CD4-positive, CD25-positive, alpha-beta regulatory T cell (primary cell): ENCODE data around the gene CLN6. TPM values are rescaled to one million over a fixed set of nuclear protein-coding genes. Genes with fewer than 3 reads are reported as not detected.

Experiments
- ATAC-seq, 2 donors: fragments of 150-1000 bp; cut with Tn5 transposase; one replicate each; pipeline ENCODE4 v1.10.0; 2021; ENCODE audit warnings: low read depth in 2 of 2, moderate number of reproducible peaks in 2 of 2, moderate library complexity in 1 of 2
- DNase-seq, 3 donors: peaks; one replicate each; pipeline versions ENCODE4 v3.0.0 to v3.0.0-alpha.2; 2012 to 2022; ENCODE audit warnings: mixed read lengths in 1 of 3
- H3K27ac ChIP-seq: one replicate; pipeline ENCODE4 v1.7.0; 2013; ENCODE audit warnings: mild to moderate bottlenecking, low read length; ENCODE audit not compliant: insufficient read depth, poor library complexity, severe bottlenecking
- H3K27me3 ChIP-seq: one replicate; pipeline ENCODE4 v1.7.0; 2013; ENCODE audit warnings: low read length; ENCODE audit not compliant: control insufficient read depth, insufficient read depth
- H3K36me3 ChIP-seq: one replicate; pipeline ENCODE4 v1.7.0; 2013; ENCODE audit warnings: mild to moderate bottlenecking, low read length, moderate library complexity; ENCODE audit not compliant: control insufficient read depth, insufficient read depth
- H3K4me1 ChIP-seq: 2 replicates; pipeline ENCODE4 v1.7.0; 2013; ENCODE audit warnings: mild to moderate bottlenecking, low read length; ENCODE audit not compliant: insufficient read depth, control insufficient read depth, poor library complexity, severe bottlenecking
- H3K4me3 ChIP-seq: one replicate; pipeline ENCODE4 v1.7.0; 2013; ENCODE audit warnings: low read depth, mild to moderate bottlenecking, low read length, moderate library complexity
- H3K9me3 ChIP-seq, 2 experiments: 1 replicate in 1 of 2; 2 replicates in 1 of 2; pipeline ENCODE4 v1.7.0; 2013; ENCODE audit warnings: low read length in 2 of 2, mild to moderate bottlenecking in 1 of 2, moderate library complexity in 1 of 2; ENCODE audit not compliant: control insufficient read depth in 2 of 2
- H3K27ac Mint-ChIP-seq, 3 donors: one replicate each; pipeline ENCODE4 v1.8.0; 2020 to 2022; ENCODE audit warnings: mild to moderate bottlenecking in 3 of 3, mixed read lengths in 3 of 3, moderate library complexity in 2 of 3
- H3K27me3 Mint-ChIP-seq: one replicate; pipeline ENCODE4 v1.8.0; 2022; ENCODE audit warnings: mild to moderate bottlenecking, mixed read lengths
- H3K36me3 Mint-ChIP-seq: one replicate; pipeline ENCODE4 v1.8.0; 2020; ENCODE audit warnings: mixed read lengths
- H3K4me1 Mint-ChIP-seq, 4 donors: one replicate each; pipeline ENCODE4 v1.8.0; 2020 to 2022; ENCODE audit warnings: mixed read lengths in 4 of 4, mild to moderate bottlenecking in 1 of 4
- H3K4me3 Mint-ChIP-seq, 4 donors: one replicate each; pipeline ENCODE4 v1.8.0; 2020 to 2022; ENCODE audit warnings: mild to moderate bottlenecking in 4 of 4, mixed read lengths in 4 of 4, moderate library complexity in 3 of 4
- H3K9me3 Mint-ChIP-seq, 7 donors: one replicate each; pipeline ENCODE4 v1.8.0; 2020 to 2022; ENCODE audit warnings: mixed read lengths in 7 of 7, mild to moderate bottlenecking in 3 of 7, moderate library complexity in 2 of 7
- polyA plus RNA-seq, 4 donors: library from polyadenylated mRNA; unstranded; fragments of 300-500 nt; fragmentation: Illumina TruSeq; gene quantifications; one replicate each; pipeline ENCODE4 v1.2.3, GENCODE V29; 2021
- total RNA-seq: library from RNA; stranded (reverse); gene quantifications from one replicate; pipeline ENCODE4 v1.2.3, GENCODE V29; 2022

CLN6 gene
- total and polyA plus RNA-seq, 5 donors from 2014 or later, result 1.4 to 14.2 (median 1.6) TPM

DNA sequence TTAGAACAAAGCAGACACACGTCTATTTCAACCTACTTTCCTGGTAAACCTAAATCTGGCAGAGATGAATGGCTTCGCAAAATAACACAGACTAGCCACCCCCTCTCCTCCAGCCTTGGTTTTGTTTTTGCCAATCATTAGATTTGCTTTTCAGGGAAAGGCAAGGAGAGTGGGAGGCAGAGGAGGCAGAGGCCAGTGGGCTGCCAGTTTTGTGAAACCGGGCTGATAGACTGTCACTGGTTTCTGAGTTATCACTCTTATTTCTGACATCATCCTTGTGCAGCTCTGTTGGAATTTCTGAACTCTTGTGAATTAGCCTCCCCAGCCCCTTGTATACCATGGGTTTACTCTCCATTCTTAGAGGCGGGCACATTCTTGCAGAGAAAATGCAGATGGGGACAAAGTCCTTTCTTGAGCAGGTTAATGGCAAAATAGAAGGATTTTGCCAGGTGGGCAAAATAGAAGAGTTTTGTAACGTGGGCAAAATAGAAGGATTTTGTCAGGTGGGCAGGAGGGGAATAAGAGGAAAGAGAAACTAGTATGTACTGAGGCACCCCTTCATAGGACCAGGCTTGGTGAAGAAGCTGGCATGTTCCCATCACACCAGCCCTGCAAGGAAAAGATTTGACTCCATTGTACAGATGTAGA is 44.8 kb upstream of the CLN6 start:
- peaks cover 9% of the 10 kb centered on the region for H3K4me1 ChIP-seq
- peaks cover 2% of the 10 kb centered on the region for H3K27me3 ChIP-seq
- DNase-seq (no peak), ATAC-seq (no peak)
- H3K4me3 ChIP-seq, result no peak overlapping the region
- Mint-ChIP-seq H3K4me1 (peaks cover 0 to 24% (median 13%) of the 10 kb centered on the region in 4 donors), H3K4me3 (peak overlapping the region in 1 of 4 donors; percentile 66), H3K27ac (no peak overlapping the region), H3K27me3 (peaks cover 4% of the 10 kb centered on the region), H3K9me3 (no peaks in the 10 kb centered on the region), H3K36me3 (no peaks in the 10 kb centered on the region)
- no peaks in the 10 kb centered on the region for H3K9me3 ChIP-seq
- no peaks in the 10 kb centered on the region for H3K36me3 ChIP-seq
- H3K27ac ChIP-seq, result no peak overlapping the region

DNA sequence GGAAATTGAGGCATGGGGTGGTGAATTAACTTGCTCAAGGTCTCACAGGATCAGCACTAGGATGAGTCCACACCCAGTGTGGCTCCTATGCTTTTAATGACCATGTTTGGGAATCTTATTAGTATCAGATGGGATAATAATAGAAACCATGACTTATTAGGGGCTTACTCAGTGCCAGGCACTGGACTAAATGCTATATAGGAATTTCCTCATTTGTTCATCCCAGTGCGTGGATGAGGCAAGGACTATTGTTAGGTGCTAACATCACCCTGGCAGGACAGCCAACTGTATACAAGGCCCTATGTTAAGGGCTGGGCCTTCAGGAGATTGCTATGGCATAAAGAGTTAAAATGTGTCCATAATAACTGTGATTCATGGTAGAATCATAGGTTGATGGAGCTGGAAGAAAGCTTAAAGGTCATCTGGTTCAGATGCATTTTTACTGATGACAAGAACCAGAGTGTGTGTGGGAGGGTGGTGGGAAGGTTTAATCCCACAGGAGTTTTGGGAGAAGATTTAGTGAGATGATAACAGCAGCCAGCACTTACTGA is 43.3 kb upstream of the CLN6 start:
- no peaks in the 10 kb centered on the region for H3K36me3 Mint-ChIP-seq

DNA sequence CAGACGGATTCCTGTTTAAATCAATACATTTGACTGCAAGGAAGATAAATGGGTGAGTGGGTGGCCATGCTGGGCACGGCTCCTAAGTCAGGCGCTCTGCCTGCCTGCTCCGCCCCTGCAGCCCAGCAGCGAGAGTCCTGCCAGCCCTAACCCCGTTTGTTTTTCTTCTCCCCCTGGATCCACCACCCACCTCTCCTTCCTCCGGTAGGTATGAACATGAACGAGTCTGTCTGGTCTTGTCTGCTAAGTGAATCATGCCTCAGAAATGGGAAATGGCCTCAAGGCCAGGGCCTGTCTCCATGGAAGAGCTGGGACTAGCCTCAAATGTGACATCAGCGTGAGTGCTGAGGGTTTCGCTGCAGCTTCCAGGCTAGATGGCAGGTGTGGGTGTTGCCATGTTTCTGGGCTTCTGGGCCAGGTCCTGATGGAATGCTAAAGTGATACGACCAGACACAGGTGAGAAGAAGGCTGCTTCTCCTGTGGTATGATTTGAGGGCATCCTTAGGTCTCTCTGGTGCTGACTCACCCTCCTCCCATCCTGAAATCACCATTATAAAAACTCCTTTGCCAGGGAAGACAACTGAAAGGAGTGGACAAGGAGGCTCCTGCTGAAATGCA is 42.4 kb upstream of the CLN6 start:
- H3K27me3 Mint-ChIP-seq, result peaks cover 18% of the 10 kb centered on the region
- ATAC-seq, result no peak
- no peaks in the 10 kb centered on the region for H3K36me3 ChIP-seq
- H3K4me3 ChIP-seq, result no peak overlapping the region
- H3K36me3 Mint-ChIP-seq, result no peaks in the 10 kb centered on the region
- H3K27ac ChIP-seq, result no peak overlapping the region
- no peaks in the 10 kb centered on the region for H3K9me3 ChIP-seq
- H3K4me3 Mint-ChIP-seq, result peak overlapping the region in 1 of 4 donors; percentile 53
- H3K27me3 ChIP-seq, result peaks cover 16% of the 10 kb centered on the region
- no peaks in the 10 kb centered on the region for H3K9me3 Mint-ChIP-seq
- H3K27ac Mint-ChIP-seq, result peak overlapping the region in 1 of 3 donors; percentile 38
- no peak for DNase-seq
- H3K4me1 ChIP-seq, result peaks cover 3% of the 10 kb centered on the region
- H3K4me1 Mint-ChIP-seq, result peaks cover 0 to 12% (median 7%) of the 10 kb centered on the region in 4 donors

More for the DNA sequence above, 43.3 kb upstream of the CLN6 start:
- H3K36me3 ChIP-seq, result no peaks in the 10 kb centered on the region
- Mint-ChIP-seq H3K4me3 (peak overlapping the region in 2 of 4 donors; percentile 7 to 53), H3K9me3 (no peaks in the 10 kb centered on the region), H3K27ac (peak overlapping the region in 2 of 3 donors; percentile 45 to 85), H3K27me3 (peaks cover 14% of the 10 kb centered on the region), H3K4me1 (peaks cover 0 to 14% (median 9%) of the 10 kb centered on the region in 4 donors)
- no peak for DNase-seq
- peaks cover 8% of the 10 kb centered on the region for H3K27me3 ChIP-seq
- H3K4me1 ChIP-seq, result peaks cover 3% of the 10 kb centered on the region
- no peak overlapping the region for H3K27ac ChIP-seq
- H3K4me3 ChIP-seq, result no peak overlapping the region
- H3K9me3 ChIP-seq, result no peaks in the 10 kb centered on the region
- ATAC-seq, result no peak

DNA sequence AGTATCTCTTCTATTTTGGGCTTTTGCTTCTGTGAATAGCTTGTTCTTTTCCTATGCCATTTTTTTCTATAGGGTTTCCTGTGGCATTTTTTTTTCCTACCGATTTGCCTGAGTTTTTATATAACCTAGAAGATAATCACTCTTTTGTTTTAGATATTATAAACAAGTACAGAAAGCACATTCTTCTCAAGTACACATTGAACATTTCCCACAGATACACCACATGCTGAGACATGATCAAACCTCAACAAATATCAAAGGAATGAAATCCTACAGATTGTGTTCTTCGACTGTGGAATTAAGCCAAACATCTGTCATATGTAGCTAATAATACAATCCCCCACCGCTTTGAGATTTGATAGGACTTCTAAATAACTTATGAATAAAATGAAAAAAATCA is 38.9 kb upstream of the CLN6 start:
- Mint-ChIP-seq H3K4me3 (no peak overlapping the region), H3K27me3 (peaks cover 36% of the 10 kb centered on the region), H3K4me1 (no peaks in the 10 kb centered on the region), H3K9me3 (peaks cover 0 to 2% (median 0%) of the 10 kb centered on the region in 7 donors), H3K36me3 (no peaks in the 10 kb centered on the region), H3K27ac (no peak overlapping the region)
- H3K9me3 ChIP-seq, result no peaks in the 10 kb centered on the region
- H3K4me3 ChIP-seq, result no peak overlapping the region
- peaks cover 38% of the 10 kb centered on the region for H3K27me3 ChIP-seq
- ATAC-seq (no peak), DNase-seq (no peak)
- H3K27ac ChIP-seq, result no peak overlapping the region
- H3K36me3 ChIP-seq, result no peaks in the 10 kb centered on the region
- no peaks in the 10 kb centered on the region for H3K4me1 ChIP-seq

DNA sequence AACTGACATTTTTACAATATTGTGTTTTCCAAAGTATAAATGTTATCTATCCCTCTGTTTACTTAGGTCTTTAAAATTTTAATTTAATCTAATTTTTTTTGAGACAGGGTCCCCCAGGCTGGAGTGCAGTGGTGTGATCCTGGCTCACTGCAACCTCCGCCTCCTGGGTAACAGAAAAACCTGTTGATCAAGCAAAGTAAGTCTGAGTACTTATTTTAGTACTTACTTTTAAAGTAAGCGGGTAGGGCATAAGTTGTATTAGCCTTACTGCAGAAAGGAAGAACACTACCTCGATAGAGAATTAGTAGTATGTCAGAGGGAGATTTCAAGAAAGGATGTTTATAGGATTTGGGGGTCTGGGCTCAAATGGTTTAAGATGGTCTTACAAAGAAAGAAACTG is 36.1 kb upstream of the CLN6 start:
- Mint-ChIP-seq H3K9me3 (peaks cover 0 to 5% (median 0%) of the 10 kb centered on the region in 7 donors), H3K27ac (no peak overlapping the region), H3K36me3 (no peaks in the 10 kb centered on the region), H3K4me1 (no peaks in the 10 kb centered on the region), H3K4me3 (no peak overlapping the region), H3K27me3 (peaks cover 57% of the 10 kb centered on the region)
- Histone ChIP-seq H3K4me1 (no peaks in the 10 kb centered on the region), H3K36me3 (no peaks in the 10 kb centered on the region), H3K9me3 (no peaks in the 10 kb centered on the region), H3K27me3 (peaks cover 46% of the 10 kb centered on the region), H3K4me3 (no peak overlapping the region), H3K27ac (no peak overlapping the region)
- ATAC-seq (no peak), DNase-seq (no peak)

DNA sequence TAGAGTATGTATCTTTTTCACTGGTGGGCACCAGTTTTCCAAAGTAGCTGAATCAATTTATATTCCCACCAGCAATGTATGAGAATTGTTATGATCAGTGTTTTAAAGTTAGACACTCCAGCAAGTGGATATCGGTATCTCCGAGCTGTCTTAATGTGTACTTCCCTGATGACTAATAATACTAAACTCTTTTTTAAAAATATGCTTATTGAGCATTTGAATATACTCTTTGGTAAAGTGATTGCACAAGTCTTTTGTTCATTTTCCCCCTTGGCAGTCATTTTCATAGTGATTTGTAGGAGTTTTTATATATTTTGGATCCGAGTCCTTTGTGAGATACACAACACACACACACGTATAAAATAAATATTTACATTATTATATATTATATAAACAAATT is 35.6 kb upstream of the CLN6 start:
- Mint-ChIP-seq H3K36me3 (no peaks in the 10 kb centered on the region), H3K9me3 (peaks cover 0 to 5% (median 0%) of the 10 kb centered on the region in 7 donors), H3K4me3 (no peak overlapping the region), H3K27ac (no peak overlapping the region), H3K4me1 (no peaks in the 10 kb centered on the region), H3K27me3 (peaks cover 57% of the 10 kb centered on the region)
- Histone ChIP-seq H3K27ac (no peak overlapping the region), H3K4me1 (no peaks in the 10 kb centered on the region), H3K27me3 (peaks cover 46% of the 10 kb centered on the region), H3K9me3 (no peaks in the 10 kb centered on the region), H3K36me3 (no peaks in the 10 kb centered on the region), H3K4me3 (no peak overlapping the region)
- ATAC-seq, result no peak
- DNase-seq, result no peak

DNA sequence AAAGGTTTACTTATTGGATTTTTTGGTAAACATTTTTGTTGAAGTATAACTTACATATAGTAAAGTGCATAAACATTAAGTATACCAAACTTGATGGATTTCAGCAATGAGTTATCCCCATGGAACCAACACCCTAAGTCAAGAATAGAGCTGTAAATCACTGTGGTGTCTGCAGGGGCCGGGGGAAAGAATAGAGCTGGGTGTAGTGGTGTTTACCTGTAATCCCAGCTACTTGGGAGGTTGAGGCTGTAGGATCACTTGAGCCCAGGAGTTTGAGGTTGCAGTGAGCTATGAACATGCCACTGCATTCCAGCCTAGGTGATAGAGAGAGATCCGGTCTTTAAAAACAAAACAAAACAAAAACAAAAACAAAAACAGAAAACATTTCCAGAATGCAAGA is 34.8 kb upstream of the CLN6 start:
- Histone ChIP-seq H3K4me3 (no peak overlapping the region), H3K9me3 (no peaks in the 10 kb centered on the region), H3K27me3 (peaks cover 48% of the 10 kb centered on the region), H3K4me1 (no peaks in the 10 kb centered on the region), H3K36me3 (no peaks in the 10 kb centered on the region), H3K27ac (no peak overlapping the region)
- peaks cover 0 to 5% (median 0%) of the 10 kb centered on the region in 7 donors for H3K9me3 Mint-ChIP-seq
- peaks cover 56% of the 10 kb centered on the region for H3K27me3 Mint-ChIP-seq
- H3K4me3 Mint-ChIP-seq, result no peak overlapping the region
- H3K27ac Mint-ChIP-seq, result no peak overlapping the region
- DNase-seq (no peak), ATAC-seq (no peak)
- H3K36me3 Mint-ChIP-seq, result no peaks in the 10 kb centered on the region
- H3K4me1 Mint-ChIP-seq, result no peaks in the 10 kb centered on the region
